CD14-positive monocyte (primary cell): ENCODE results near the gene MRPS2. TPM values are rescaled to one million over a fixed set of nuclear protein-coding genes. Genes with fewer than 3 reads are reported as not detected.
"Not testable (repeated sequence)": the region's sequence is repeated elsewhere in the genome, so short reads cannot be mapped to it uniquely, and the experiment has no call there.

ENCODE experiments used
- DNase-seq, 3 donors: peaks; one replicate each; pipeline ENCODE4 v3.0.0-alpha.2; 2011 to 2022
- H2AFZ ChIP-seq: 2 replicates; pipeline ENCODE4 v1.6.0; 2012; ENCODE audit warnings: mild to moderate bottlenecking, low read depth, low read length, inconsistent platforms; ENCODE audit not compliant: insufficient read depth, poor library complexity, severe bottlenecking
- H3K27ac ChIP-seq, 2 donors: 1 replicate in 1 of 2; 2 replicates in 1 of 2; pipeline ENCODE4 v1.5.1; 2012 to 2013; ENCODE audit warnings: low read length in 2 of 2, control low read depth in 1 of 2, inconsistent platforms in 1 of 2, low read depth in 1 of 2, mild to moderate bottlenecking in 1 of 2
- H3K27me3 ChIP-seq, 2 donors: one replicate each; pipeline versions ENCODE4 v1.6.0 to v1.6.1; 2011 to 2013; ENCODE audit warnings: low read length in 2 of 2; ENCODE audit not compliant: control insufficient read depth in 2 of 2, insufficient read depth in 2 of 2
- H3K36me3 ChIP-seq, 2 donors: replicated peaks in 1 of 2; 1 replicate in 1 of 2; 2 replicates in 1 of 2; pipeline versions ENCODE4 v1.5.1 to v1.6.1; 2012 to 2013; ENCODE audit warnings: low read length in 2 of 2, control low read depth in 1 of 2, inconsistent platforms in 1 of 2, mild to moderate bottlenecking in 1 of 2; ENCODE audit not compliant: insufficient read depth in 2 of 2, control insufficient read depth in 1 of 2
- H3K4me1 ChIP-seq, 2 donors: 1 replicate in 1 of 2; 2 replicates in 1 of 2; pipeline versions ENCODE4 v1.5.1 to v1.6.1; 2012 to 2013; ENCODE audit warnings: low read length in 2 of 2, control low read depth in 1 of 2, inconsistent platforms in 1 of 2, mild to moderate bottlenecking in 1 of 2, moderate library complexity in 1 of 2; ENCODE audit not compliant: insufficient read depth in 2 of 2, control insufficient read depth in 1 of 2
- H3K4me2 ChIP-seq: replicated peaks from 2 replicates; pipeline ENCODE3; 2012; ENCODE audit warnings: low read length, moderate library complexity, mild to moderate bottlenecking; ENCODE audit not compliant: poor library complexity, severe bottlenecking; ENCODE audit errors: extremely low read depth
- H3K4me3 ChIP-seq, 3 experiments: fragments of 200-600 bp in 1 of 3; sonication (generic) in 1 of 3; replicated peaks in 1 of 3; 1 replicate in 2 of 3; 2 replicates in 1 of 3; pipeline ENCODE4 v1.5.1; 2011 to 2013; ENCODE audit warnings: low read length in 3 of 3, mild to moderate bottlenecking in 3 of 3, control low read depth in 2 of 3, low read depth in 2 of 3, inconsistent platforms in 1 of 3, moderate library complexity in 1 of 3
- H3K79me2 ChIP-seq: 2 replicates; pipeline ENCODE4 v1.6.0; 2012; ENCODE audit warnings: mild to moderate bottlenecking, control low read depth, inconsistent platforms, low read length, moderate library complexity; ENCODE audit not compliant: insufficient read depth
- H3K9ac ChIP-seq: 2 replicates; pipeline ENCODE4 v1.6.0; 2017; ENCODE audit warnings: low read length, mild to moderate bottlenecking; ENCODE audit not compliant: insufficient read depth, poor library complexity, severe bottlenecking
- H3K9me3 ChIP-seq, 2 donors: replicated peaks in 1 of 2; 1 replicate in 1 of 2; 2 replicates in 1 of 2; pipeline versions ENCODE4 v1.5.1 to v1.6.1; 2012 to 2013; ENCODE audit warnings: low read length in 2 of 2, control low read depth in 1 of 2; ENCODE audit not compliant: control insufficient read depth in 1 of 2, insufficient read depth in 1 of 2
- H4K20me1 ChIP-seq: 2 replicates; pipeline ENCODE4 v1.6.0; 2012; ENCODE audit warnings: mild to moderate bottlenecking, low read length, control low read depth, moderate library complexity; ENCODE audit not compliant: insufficient read depth
- H3K27ac Mint-ChIP-seq, 7 donors: one replicate each; pipeline ENCODE4 v1.8.0; 2020; ENCODE audit warnings: mild to moderate bottlenecking in 7 of 7, mixed read lengths in 7 of 7, moderate library complexity in 6 of 7, inconsistent platforms in 2 of 7
- H3K27me3 Mint-ChIP-seq, 3 donors: one replicate each; pipeline ENCODE4 v1.8.0; 2021 to 2022; ENCODE audit warnings: low read depth in 3 of 3, mild to moderate bottlenecking in 3 of 3, mixed read lengths in 3 of 3, moderate library complexity in 3 of 3, inconsistent platforms in 1 of 3
- H3K36me3 Mint-ChIP-seq, 2 donors: one replicate each; pipeline ENCODE4 v1.8.0; 2020; ENCODE audit warnings: mixed read lengths in 2 of 2, inconsistent platforms in 1 of 2, mild to moderate bottlenecking in 1 of 2
- H3K4me1 Mint-ChIP-seq: one replicate; pipeline ENCODE4 v1.8.0; 2020; ENCODE audit warnings: mild to moderate bottlenecking, mixed read lengths
- H3K4me3 Mint-ChIP-seq, 2 donors: one replicate each; pipeline ENCODE4 v1.8.0; 2020; ENCODE audit warnings: mild to moderate bottlenecking in 2 of 2, mixed read lengths in 2 of 2, moderate library complexity in 1 of 2
- H3K9me3 Mint-ChIP-seq, 7 donors: one replicate each; pipeline ENCODE4 v1.8.0; 2020 to 2022; ENCODE audit warnings: mixed read lengths in 7 of 7, mild to moderate bottlenecking in 6 of 7, moderate library complexity in 6 of 7, inconsistent platforms in 2 of 7
- WGBS: methylation state at CpG from one replicate; pipeline ENCODE4 v1.1.5; 2013; ENCODE audit warnings: missing lambda C conversion rate; ENCODE audit not compliant: insufficient coverage; 5-methylcytosine and 5-hydroxymethylcytosine counted together
- intact Hi-C, 2 donors: fragments of 100-400 bp; cut with micrococcal nuclease; formaldehyde crosslinking; loops; one replicate each; pipeline versions ENCODE4 v1.15.0 to v1.15.1; 2023
- polyA plus RNA-seq, 3 donors: library from polyadenylated mRNA; depleted of rRNA in 1 of 3; unstranded in 2 of 3; stranded (reverse) in 1 of 3; fragments of 300-500 nt in 2 of 3; fragments of >200 nt in 1 of 3; fragmentation: Illumina TruSeq in 2 of 3; gene quantifications; 1 replicate in 2 of 3; 2 replicates in 1 of 3; pipeline ENCODE4 v1.2.3, GENCODE V29; 2012 to 2021
- TF ChIP-seq, protein P1 (sequence below): fragments of 200-600 bp; IDR thresholded peaks from one replicate; pipeline ENCODE4 v1.8.0; 2022; ENCODE audit warnings: antibody characterized with exemption, mild to moderate bottlenecking

MRPS2 gene
- polyA plus RNA-seq, 3 donors, result 27.9 to 54.4 (median 30.2) TPM

GRCh38 chr9:135544981-135545635 lies 44.6 kb downstream of the MRPS2 start:
- Mint-ChIP-seq H3K27me3 (peaks cover 2 to 7% (median 6%) of the 10 kb centered on the region in 3 donors), H3K36me3 (no peaks in the 10 kb centered on the region), H3K4me1 (no peaks in the 10 kb centered on the region), H3K27ac (peak overlapping the region in 1 of 7 donors; percentile 61), H3K4me3 (no peak overlapping the region), H3K9me3 (peaks cover 0 to 16% (median 3%) of the 10 kb centered on the region in 7 donors)
- Histone ChIP-seq H3K4me3 (no peak overlapping the region), H3K4me1 (no peaks in the 10 kb centered on the region), H3K79me2 (no peaks in the 10 kb centered on the region), H3K9ac (no peak overlapping the region), H3K4me2 (no peak overlapping the region), H2AFZ (no peak overlapping the region), H4K20me1 (no peaks in the 10 kb centered on the region), H3K9me3 (peaks cover 0 to 6% of the 10 kb centered on the region in 2 donors), H3K36me3 (no peaks in the 10 kb centered on the region), H3K27ac (no peak overlapping the region), H3K27me3 (no peaks in the 10 kb centered on the region)
- 91% methylated on average over 9 of the region's 18 CpGs for WGBS
- no peak for DNase-seq
- intact Hi-C loops, result no loop called here
- TF ChIP-seq, protein P1, sequence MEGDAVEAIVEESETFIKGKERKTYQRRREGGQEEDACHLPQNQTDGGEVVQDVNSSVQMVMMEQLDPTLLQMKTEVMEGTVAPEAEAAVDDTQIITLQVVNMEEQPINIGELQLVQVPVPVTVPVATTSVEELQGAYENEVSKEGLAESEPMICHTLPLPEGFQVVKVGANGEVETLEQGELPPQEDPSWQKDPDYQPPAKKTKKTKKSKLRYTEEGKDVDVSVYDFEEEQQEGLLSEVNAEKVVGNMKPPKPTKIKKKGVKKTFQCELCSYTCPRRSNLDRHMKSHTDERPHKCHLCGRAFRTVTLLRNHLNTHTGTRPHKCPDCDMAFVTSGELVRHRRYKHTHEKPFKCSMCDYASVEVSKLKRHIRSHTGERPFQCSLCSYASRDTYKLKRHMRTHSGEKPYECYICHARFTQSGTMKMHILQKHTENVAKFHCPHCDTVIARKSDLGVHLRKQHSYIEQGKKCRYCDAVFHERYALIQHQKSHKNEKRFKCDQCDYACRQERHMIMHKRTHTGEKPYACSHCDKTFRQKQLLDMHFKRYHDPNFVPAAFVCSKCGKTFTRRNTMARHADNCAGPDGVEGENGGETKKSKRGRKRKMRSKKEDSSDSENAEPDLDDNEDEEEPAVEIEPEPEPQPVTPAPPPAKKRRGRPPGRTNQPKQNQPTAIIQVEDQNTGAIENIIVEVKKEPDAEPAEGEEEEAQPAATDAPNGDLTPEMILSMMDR, result no peak

GRCh38 chr9:135545646-135546176 lies 45.2 kb downstream of the MRPS2 start, which contains the start of gene OBP2A:
TSS of gene OBP2A (plus strand) at chr9:135546126. CDS start at chr9:135546181, 55 bp downstream.
- H3K27me3 ChIP-seq, H3K27me3 Mint-ChIP-seq, H3K4me3 ChIP-seq, H3K4me3 Mint-ChIP-seq, H3K27ac ChIP-seq, H3K9me3 ChIP-seq, H3K4me2 ChIP-seq, H4K20me1 ChIP-seq, intact Hi-C loops, H3K36me3 Mint-ChIP-seq, H3K4me1 ChIP-seq, H3K79me2 ChIP-seq, DNase-seq, H3K4me1 Mint-ChIP-seq, H3K9ac ChIP-seq, H2AFZ ChIP-seq, H3K36me3 ChIP-seq: not testable (repeated sequence)
- peaks cover 0 to 16% (median 3%) of the 10 kb centered on the region in 7 donors for H3K9me3 Mint-ChIP-seq
- H3K27ac Mint-ChIP-seq, result peak within 1 kb of the TSS in 1 of 7 donors; percentile 61
- WGBS, result 85% methylated on average over 6 of the region's 19 CpGs

GRCh38 chr9:135546792-135547617 lies 46.5 kb downstream of the MRPS2 start:
- intact Hi-C loops, H3K27me3 ChIP-seq, H3K79me2 ChIP-seq, H3K27ac Mint-ChIP-seq, H3K4me1 Mint-ChIP-seq, H3K9ac ChIP-seq, H3K27ac ChIP-seq, H3K4me3 ChIP-seq, DNase-seq, H3K4me3 Mint-ChIP-seq, H3K36me3 Mint-ChIP-seq, H4K20me1 ChIP-seq, H3K36me3 ChIP-seq, H3K9me3 ChIP-seq, H3K27me3 Mint-ChIP-seq, H3K4me2 ChIP-seq, H3K4me1 ChIP-seq, H2AFZ ChIP-seq: not testable (repeated sequence)
- H3K9me3 Mint-ChIP-seq, result peaks cover 0 to 15% (median 3%) of the 10 kb centered on the region in 7 donors
- 89% methylated on average over 11 of the region's 21 CpGs for WGBS
